Measurements from ENCODE around the gene DNAJB7.
"Not testable (repeated sequence)": the region's sequence is repeated elsewhere in the genome, so short reads cannot be mapped to it uniquely, and the experiment has no call there.

Gene DNAJB7

DNA sequence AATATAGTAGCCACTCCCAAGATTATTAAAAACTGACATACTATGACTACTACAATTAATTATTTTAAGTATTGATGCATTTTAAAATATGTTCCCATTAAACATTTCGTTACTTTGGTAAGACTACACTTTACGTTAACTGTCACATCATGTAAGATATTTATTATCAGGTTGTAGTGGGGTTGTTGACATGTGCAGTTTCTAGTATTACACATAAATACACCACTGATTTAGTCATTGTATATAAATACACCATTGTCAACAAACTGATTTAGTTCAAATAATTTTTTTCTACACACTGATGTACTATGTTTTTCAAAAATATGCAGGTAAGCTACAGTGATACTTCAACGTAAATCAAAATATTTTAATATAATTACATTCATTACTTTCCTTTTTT lies 17.0 kb downstream of the DNAJB7 start:
- DNase-seq (ENCODE audit: low spot score), result no peak

DNA sequence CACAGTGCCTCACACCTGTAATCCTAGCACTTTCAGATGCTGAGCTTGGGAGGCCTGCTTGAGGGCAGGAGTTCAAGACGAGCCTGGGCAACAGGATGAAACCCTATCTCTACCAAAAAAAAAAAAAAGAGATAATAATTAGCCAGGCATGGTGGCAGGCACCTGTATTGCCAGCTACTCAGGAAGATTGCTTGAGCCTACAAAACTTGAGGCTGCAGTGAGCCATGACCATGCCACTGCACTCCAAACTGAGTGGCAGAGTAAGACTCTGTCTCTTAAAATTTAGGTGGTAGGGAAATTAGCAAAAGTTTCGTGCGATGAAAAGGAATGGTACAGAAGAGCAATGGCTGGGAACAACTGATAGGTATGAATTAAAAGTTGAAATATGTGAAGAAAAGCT lies 23.4 kb downstream of the DNAJB7 start:
- DNase-seq (ENCODE audit: low spot score), result no peak

- DNase-seq (ENCODE audit: low spot score), result no peak
Observed at GRCh38 chr22:40834619-40835018, 27.3 kb downstream of the DNAJB7 start.

DNA sequence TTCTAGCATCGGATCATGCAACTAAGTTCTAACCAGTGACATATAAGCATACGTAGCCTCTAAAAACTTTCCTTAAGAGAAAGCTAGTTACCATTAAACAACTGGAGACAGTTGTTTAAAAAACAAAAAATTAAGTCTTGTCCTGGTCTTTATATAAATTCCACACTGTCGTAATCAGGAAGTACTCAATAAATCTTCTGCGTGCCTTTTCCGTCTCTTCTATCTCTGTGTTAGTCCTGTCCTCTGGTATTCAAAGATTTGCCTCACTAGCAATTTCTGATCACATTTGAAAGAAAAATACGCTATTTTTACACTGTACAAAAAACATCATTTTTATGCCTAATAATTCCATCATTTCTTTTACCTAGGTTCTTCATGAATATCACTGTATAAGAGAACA lies 32.8 kb downstream of the DNAJB7 start:
- DNase-seq (ENCODE audit: low spot score), result no peak

DNA sequence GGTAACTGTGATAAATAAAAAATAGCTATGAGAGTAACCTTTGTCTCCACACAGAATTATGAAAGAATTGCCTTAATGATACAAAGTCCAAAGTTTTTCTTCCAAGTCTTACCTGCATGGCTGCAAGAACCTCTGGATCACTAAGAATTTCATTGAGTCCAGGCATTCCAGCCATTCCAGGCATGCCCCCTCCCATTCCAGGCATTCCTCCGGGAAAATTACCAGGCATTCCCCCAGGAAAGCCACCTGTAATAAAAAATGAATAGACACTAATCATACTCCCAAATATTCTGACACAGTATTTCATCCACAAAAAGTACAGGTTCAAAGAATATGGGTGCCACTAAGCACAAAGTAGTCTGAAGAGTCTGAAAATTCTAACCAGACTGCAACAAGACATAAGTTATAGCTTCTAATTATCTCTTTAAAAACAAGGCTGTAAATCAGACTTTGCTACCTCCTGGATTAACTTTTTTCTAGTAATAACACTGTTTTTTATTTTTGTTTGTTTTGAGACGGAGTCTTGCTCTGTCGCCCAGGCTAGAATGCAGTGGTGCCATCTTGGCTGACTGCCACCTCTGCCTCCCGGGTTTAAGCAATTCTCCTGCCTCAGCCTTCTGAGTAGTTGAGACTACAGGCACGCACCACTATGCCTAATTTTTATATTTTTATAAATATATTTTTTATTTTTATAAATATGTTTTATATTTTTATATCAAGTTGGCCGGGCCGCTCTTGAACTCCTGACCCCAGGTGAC lies 34.8 kb downstream of the DNAJB7 start:
- DNase-seq (ENCODE audit: low spot score), result no peak

- DNase-seq (ENCODE audit: low spot score), result not testable (repeated sequence)
Observed at GRCh38 chr22:40826292-40826691, 35.6 kb downstream of the DNAJB7 start.

DNA sequence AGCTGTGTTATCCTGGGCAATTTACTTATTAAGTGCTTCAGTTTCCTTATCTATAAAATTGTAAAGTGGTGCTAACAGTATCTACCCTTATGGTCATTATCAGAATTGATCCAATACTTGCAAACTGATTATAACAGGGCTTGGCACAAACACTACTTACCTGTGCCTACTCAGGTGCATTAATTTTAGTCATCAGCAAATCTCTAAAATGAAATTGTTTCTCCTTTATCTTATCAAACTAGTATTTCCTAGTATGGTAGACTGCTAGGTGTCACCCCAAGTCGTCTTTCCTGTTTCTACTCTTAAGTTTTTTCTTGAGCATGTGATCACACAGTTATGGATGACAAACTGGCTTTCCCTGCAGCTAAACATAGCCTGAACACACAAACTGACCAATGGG lies 38.5 kb downstream of the DNAJB7 start:
- no peak for DNase-seq (ENCODE audit: low spot score)

- DNase-seq (ENCODE audit: low spot score), result no peak
Observed at GRCh38 chr22:40819599-40820140, 42.2 kb downstream of the DNAJB7 start.

- peak; percentile 98 for DNase-seq (ENCODE audit: low spot score)
Observed at GRCh38 chr22:40818747-40819598, 42.9 kb downstream of the DNAJB7 start, which contains the start of gene SLC25A17. Gene SLC25A17, minus strand, starts transcription at chr22:40819346. Its CDS starts 98 bp downstream, at chr22:40819248.

DNA sequence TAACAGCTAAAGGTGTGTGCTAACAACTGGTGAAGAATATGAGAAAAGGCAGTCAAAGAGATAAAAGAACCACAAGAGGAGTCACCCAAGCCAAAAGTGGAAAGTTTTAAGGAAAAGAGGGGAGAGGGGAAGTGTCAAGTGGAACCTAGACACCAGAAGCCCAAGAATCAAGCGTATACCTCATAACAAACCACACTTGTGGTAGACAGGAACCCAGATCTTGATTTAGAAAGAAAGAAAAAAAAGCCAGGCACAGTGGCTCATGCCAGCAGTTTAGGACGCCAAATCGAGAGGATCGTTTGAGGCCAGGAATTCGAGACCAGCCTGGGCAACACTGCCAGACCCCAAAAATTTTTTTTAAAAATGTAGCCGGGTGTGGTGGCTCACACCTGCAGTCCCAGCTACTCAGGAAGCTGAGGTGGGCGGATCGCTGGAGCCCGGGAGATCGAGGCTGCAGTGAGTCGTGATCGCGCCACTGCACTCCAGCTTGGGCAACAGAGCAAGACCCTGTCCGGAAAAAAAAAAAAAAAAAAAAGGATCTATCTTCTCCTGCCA lies 43.6 kb downstream of the DNAJB7 start:
- DNase-seq (ENCODE audit: low spot score), result no peak

DNA sequence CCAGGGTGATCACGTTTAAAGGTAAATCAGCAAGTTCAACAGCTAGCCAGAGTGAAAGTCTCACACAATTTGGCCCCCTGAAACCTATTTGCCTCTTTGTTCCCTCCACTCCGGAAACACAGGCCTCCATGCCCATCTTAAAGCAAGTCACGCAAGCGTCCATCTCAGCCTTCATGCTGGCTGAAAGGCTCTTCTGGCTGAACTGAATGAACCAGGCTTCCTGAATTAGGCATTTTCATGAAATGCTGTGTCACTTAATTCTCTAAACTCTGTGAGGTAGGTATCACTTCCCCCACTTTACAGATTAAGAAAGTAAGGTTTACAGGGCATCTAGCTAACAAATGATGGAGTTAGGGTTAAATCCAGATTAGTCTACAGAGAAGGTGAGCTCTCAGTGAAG lies 44.2 kb downstream of the DNAJB7 start:
- DNase-seq (ENCODE audit: low spot score), result no peak

DNA sequence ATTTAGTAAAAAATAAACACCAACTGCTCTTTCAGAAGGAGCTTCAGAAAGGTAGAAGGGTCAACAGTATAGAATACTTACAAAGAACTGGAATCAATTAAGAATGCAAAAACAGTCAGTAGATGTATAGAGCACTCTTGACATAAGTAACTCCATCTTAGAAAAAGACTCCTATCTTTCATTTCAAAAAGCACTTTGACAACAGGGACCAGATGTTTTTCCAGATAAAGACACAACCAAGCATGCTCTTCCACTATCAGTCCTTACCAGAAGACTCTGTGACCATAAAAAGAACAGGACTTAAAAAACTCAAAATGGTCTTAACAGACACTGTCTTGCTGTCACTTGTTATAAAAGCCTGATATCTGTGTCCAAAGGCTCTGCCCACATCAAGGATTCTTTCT lies 48.0 kb downstream of the DNAJB7 start:
- no peak for DNase-seq (ENCODE audit: low spot score)
